HG03342 (cell line): Measurements from ENCODE around the gene ARPC2.

ENCODE experiments used
- ATAC-seq: cut with Tn5 transposase; IDR thresholded peaks from one replicate; pipeline ENCODE4 v1.9.1; 2021; ENCODE audit warnings: mild to moderate bottlenecking, moderate library complexity; ENCODE audit not compliant: unreplicated experiment

ARPC2 gene

GRCh38 chr2:218285604-218286003, 68.6 kb downstream of the ARPC2 start:
- no peak for ATAC-seq

- ATAC-seq = peak; percentile 66
These were observed 69.8 kb downstream of the ARPC2 start for GRCh38 chr2:218286570-218287459.

GRCh38 chr2:218289639-218290315, 72.8 kb downstream of the ARPC2 start:
- ATAC-seq = no peak

GRCh38 chr2:218290316-218291261, 73.6 kb downstream of the ARPC2 start:
- ATAC-seq = peak; percentile 56

- ATAC-seq = no peak
These were observed 74.5 kb downstream of the ARPC2 start for GRCh38 chr2:218291318-218292047.

GRCh38 chr2:218292048-218293014, 75.3 kb downstream of the ARPC2 start, which contains the start of gene TMBIM1:
TSS of gene TMBIM1 (minus strand) at chr2:218292503. CDS start at chr2:218282141, 10,362 bp downstream.
- peak; percentile 72 for ATAC-seq

GRCh38 chr2:218293715-218294429, 76.9 kb downstream of the ARPC2 start:
- ATAC-seq = no peak

- ATAC-seq = no peak
These were observed 77.5 kb downstream of the ARPC2 start for GRCh38 chr2:218294430-218295022.

GRCh38 chr2:218295029-218295428, 78.0 kb downstream of the ARPC2 start:
- no peak for ATAC-seq

GRCh38 chr2:218296200-218296599, 79.2 kb downstream of the ARPC2 start:
- ATAC-seq = no peak

GRCh38 chr2:218296847-218297246, 79.9 kb downstream of the ARPC2 start:
- no peak for ATAC-seq

GRCh38 chr2:218298314-218298875, 81.4 kb downstream of the ARPC2 start:
- ATAC-seq = no peak

GRCh38 chr2:218300141-218300540, 83.2 kb downstream of the ARPC2 start:
- no peak for ATAC-seq

- ATAC-seq = peak; percentile 87
These were observed 84.3 kb downstream of the ARPC2 start for GRCh38 chr2:218301176-218301819.
